IMR-90 (cell line): ENCODE data around the gene CABP4. TPM values are rescaled to one million over a fixed set of nuclear protein-coding genes. Genes with fewer than 3 reads are reported as not detected.

Experiments used
- ATAC-seq: fragments of 200-7000 bp; cut with Tn5 transposase; 2 replicates; pipeline ENCODE4 v1.9.1; 2020; ENCODE audit warnings: low read depth, mild to moderate bottlenecking, moderate library complexity
- BruUV-seq: library from RNA; stranded (reverse); fragments of 400-500 nt; replicated peaks from 2 replicates; lab custom pipeline; 2021; lab: Mats Ljungman, UMichigan
- CTCF ChIA-PET: fragments of 300-600 bp; formaldehyde crosslinking; extraction: SDS; loops from one replicate; lab custom pipeline; 2021; ENCODE audit warnings: antibody characterized with exemption; lab: Yijun Ruan, JAX
- POLR2A ChIA-PET: fragments of 300-600 bp; sonication (Branson Sonifier 250); formaldehyde crosslinking; loops from one replicate; lab custom pipeline; 2022; ENCODE audit warnings: antibody characterized with exemption; ENCODE audit not compliant: unreplicated experiment; lab: Charles Lee
- DNase-seq: peaks from one replicate; pipeline ENCODE4 v3.0.0; 2013
- H2AFZ ChIP-seq: replicated peaks from 2 replicates; pipeline ENCODE3; 2013; ENCODE audit warnings: low read length, mild to moderate bottlenecking; ENCODE audit not compliant: poor library complexity
- H2AK5ac ChIP-seq: 2 replicates; pipeline ENCODE4 v1.6.1; 2013; ENCODE audit warnings: low read depth, low read length, inconsistent platforms
- H2AK9ac ChIP-seq: replicated peaks from 2 replicates; pipeline ENCODE3; 2013; ENCODE audit warnings: mild to moderate bottlenecking, low read depth, low read length, moderate library complexity; ENCODE audit not compliant: poor library complexity
- H2BK120ac ChIP-seq: 2 replicates; pipeline ENCODE4 v1.6.1; 2013; ENCODE audit warnings: low read depth, low read length, inconsistent platforms
- H2BK15ac ChIP-seq: 3 replicates; pipeline ENCODE4 v1.6.1; 2013; ENCODE audit warnings: low read depth, low read length, inconsistent platforms
- H2BK20ac ChIP-seq: 2 replicates; pipeline ENCODE4 v1.6.1; 2013; ENCODE audit warnings: low read depth, mild to moderate bottlenecking, inconsistent platforms, low read length, moderate library complexity
- H2BK5ac ChIP-seq: 2 replicates; pipeline ENCODE4 v1.6.1; 2013; ENCODE audit warnings: mild to moderate bottlenecking, low read depth, low read length, inconsistent platforms; ENCODE audit not compliant: poor library complexity, severe bottlenecking
- H3K14ac ChIP-seq: replicated peaks from 2 replicates; pipeline ENCODE4 v1.6.1; 2013; ENCODE audit warnings: low read depth, low read length, inconsistent platforms
- H3K18ac ChIP-seq: 2 replicates; pipeline ENCODE4 v1.6.1; 2013; ENCODE audit warnings: low read depth, low read length, control low read depth
- H3K23ac ChIP-seq: 2 replicates; pipeline ENCODE4 v1.6.1; 2013; ENCODE audit warnings: low read depth, low read length, inconsistent platforms
- H3K27ac ChIP-seq: 2 replicates; pipeline ENCODE4 v1.5.1; 2013; ENCODE audit warnings: mild to moderate bottlenecking, control low read depth, low read length; ENCODE audit not compliant: insufficient read depth
- H3K27me3 ChIP-seq: 2 replicates; pipeline ENCODE4 v1.6.1; 2013; ENCODE audit warnings: low read length; ENCODE audit not compliant: control insufficient read depth, insufficient read depth
- H3K36me3 ChIP-seq: 2 replicates; pipeline ENCODE4 v1.6.1; 2013; ENCODE audit warnings: low read length, mixed read lengths; ENCODE audit not compliant: control insufficient read depth, insufficient read depth
- H3K4ac ChIP-seq: 2 replicates; pipeline ENCODE4 v1.6.1; 2013; ENCODE audit warnings: low read depth, low read length, inconsistent platforms
- H3K4me1 ChIP-seq: 2 replicates; pipeline ENCODE4 v1.6.1; 2013; ENCODE audit warnings: low read length, mixed read lengths; ENCODE audit not compliant: control insufficient read depth, insufficient read depth
- H3K4me2 ChIP-seq: 2 replicates; pipeline ENCODE4 v1.6.1; 2013; ENCODE audit warnings: low read depth, mild to moderate bottlenecking, control low read depth, low read length, moderate library complexity
- H3K4me3 ChIP-seq: 2 replicates; pipeline ENCODE4 v1.5.1; 2013; ENCODE audit warnings: low read depth, mild to moderate bottlenecking, control low read depth, low read length, moderate library complexity; ENCODE audit not compliant: insufficient read depth
- H3K56ac ChIP-seq: 2 replicates; pipeline ENCODE4 v1.6.1; 2013; ENCODE audit warnings: low read length, inconsistent platforms; ENCODE audit not compliant: insufficient read depth; ENCODE audit errors: extremely low read depth
- H3K79me1 ChIP-seq, 2 experiments: 2 replicates each; pipeline ENCODE4 v1.6.1; 2013; ENCODE audit warnings: low read length in 2 of 2, inconsistent platforms in 1 of 2, low read depth in 1 of 2
- H3K9ac ChIP-seq: 2 replicates; pipeline ENCODE4 v1.6.1; 2013; ENCODE audit warnings: low read depth, low read length, control low read depth
- H3K9me1 ChIP-seq: 2 replicates; pipeline ENCODE4 v1.6.1; 2013; ENCODE audit warnings: low read length, inconsistent platforms; ENCODE audit not compliant: insufficient read depth
- H3K9me3 ChIP-seq: 2 replicates; pipeline ENCODE4 v1.6.1; 2013; ENCODE audit warnings: low read length; ENCODE audit not compliant: control insufficient read depth, insufficient read depth
- H4K20me1 ChIP-seq: 2 replicates; pipeline ENCODE4 v1.6.1; 2013; ENCODE audit warnings: low read length, inconsistent platforms; ENCODE audit not compliant: insufficient read depth
- H4K5ac ChIP-seq: 2 replicates; pipeline ENCODE4 v1.6.1; 2013; ENCODE audit warnings: mild to moderate bottlenecking, low read depth, low read length, control low read depth
- H4K8ac ChIP-seq, 2 experiments: 2 replicates each; pipeline ENCODE4 v1.6.1; 2013; ENCODE audit warnings: low read depth in 2 of 2, low read length in 2 of 2, control low read depth in 1 of 2, inconsistent platforms in 1 of 2
- H4K91ac ChIP-seq: 2 replicates; pipeline ENCODE4 v1.6.1; 2013; ENCODE audit warnings: low read depth, low read length, inconsistent platforms; ENCODE audit not compliant: insufficient read depth
- CEBPB ChIP-seq: IDR thresholded peaks from 2 replicates; pipeline ENCODE4 v1.6.1; 2012; ENCODE audit warnings: low read depth, low read length, improper control_type of control experiment
- ELK1 ChIP-seq: fragments of 150-350 bp; IDR thresholded peaks from 2 replicates; pipeline ENCODE4 v1.6.1; 2016; ENCODE audit warnings: low read depth, mild to moderate bottlenecking, low read length, moderate library complexity, borderline replicate concordance
- FOS ChIP-seq: fragments of 150-350 bp; IDR thresholded peaks from 2 replicates; pipeline ENCODE4 v1.6.1; 2016; ENCODE audit warnings: low read depth, low read length
- RFX5 ChIP-seq: IDR thresholded peaks from 2 replicates; pipeline ENCODE4 v1.8.0; 2012; ENCODE audit warnings: low read depth, mild to moderate bottlenecking, low read length, moderate library complexity
- USF2 ChIP-seq: fragments of 150-350 bp; IDR thresholded peaks from 2 replicates; pipeline ENCODE4 v1.6.1; 2017; ENCODE audit warnings: mild to moderate bottlenecking, antibody characterized with exemption, low read length, low read depth
- WGBS, 2 experiments: methylation state at CpG; one replicate each; pipeline versions ENCODE4 v1.1.5 to v1.1.7; 2013; ENCODE audit warnings: missing lambda C conversion rate in 2 of 2; ENCODE audit not compliant: insufficient read length in 1 of 2; ENCODE audit errors: extremely low coverage in 2 of 2; 5-methylcytosine and 5-hydroxymethylcytosine counted together
- dilution Hi-C: fragments of 300-500 bp; cut with HindIII; formaldehyde crosslinking; loops from one replicate; pipeline ENCODE4 v1.14.3; 2018; ENCODE audit warnings: low sequenced_read_pairs; ENCODE audit not compliant: unreplicated experiment
- in situ Hi-C: fragments of 300-500 bp; cut with MboI; formaldehyde crosslinking; loops from 3 replicates; pipeline ENCODE4 v1.14.3; 2019; ENCODE audit warnings: low sequenced_read_pairs, inconsistent platforms, mixed read lengths
- intact Hi-C: fragments of 100-400 bp; cut with micrococcal nuclease; formaldehyde crosslinking; loops from 2 replicates; pipeline ENCODE4 v1.10.0; 2022
- polyA plus RNA-seq, 3 experiments: library from polyadenylated mRNA; depleted of rRNA; stranded (reverse); fragments of >200 nt; gene quantifications; 2 replicates each; pipeline ENCODE4 v1.2.3, GENCODE V29; 2012; ENCODE audit warnings: low replicate concordance in 1 of 3
- total RNA-seq: library from RNA; depleted of rRNA; stranded (reverse); fragments of >200 nt; gene quantifications from 2 replicates; pipeline ENCODE4 v1.2.3, GENCODE V29; 2012

CABP4 gene
- total and polyA plus RNA-seq, 2 of the 4 experiments (the other 2 are of a cell fraction): not detected

- Histone ChIP-seq H2AK5ac (no peak overlapping the region), H3K9me3 (no peaks in the 10 kb centered on the region), H4K20me1 (peaks cover 5% of the 10 kb centered on the region), H3K4ac (no peak overlapping the region), H3K56ac (no peak overlapping the region), H3K9me1 (no peaks in the 10 kb centered on the region), H3K23ac (no peak overlapping the region), H3K9ac (no peak overlapping the region), H2AK9ac (no peak overlapping the region), H4K5ac (no peak overlapping the region), H3K79me1 (peaks cover 2 to 6% of the 10 kb centered on the region in 2 experiments; a peak in 3 of 4 replicates), H3K4me3 (no peak overlapping the region), H2BK15ac (no peak overlapping the region), H3K14ac (no peak overlapping the region), H3K27ac (no peak overlapping the region), H3K4me1 (peaks cover 3% of the 10 kb centered on the region), H3K4me2 (no peak overlapping the region), H3K18ac (no peak overlapping the region), H3K27me3 (peaks cover 33% of the 10 kb centered on the region), H4K8ac (no peak overlapping the region), H2BK5ac (no peak overlapping the region), H3K36me3 (no peaks in the 10 kb centered on the region), H2AFZ (peak overlapping the region; percentile 19), H2BK120ac (no peak overlapping the region), H2BK20ac (no peak overlapping the region), H4K91ac (no peak overlapping the region)
- TF ChIP-seq CEBPB (no peak), RFX5 (no peak), USF2 (no peak), ELK1 (no peak), FOS (no peak)
- no TSS peak for BruUV-seq
- WGBS, 2 experiments: 57% methylated on average over 5 of the region's 9 CpGs; no CpG with 5 or more reads in 1 of the 2 experiments
- intact Hi-C loops (no loop called here), dilution Hi-C loops (no loop called here), in situ Hi-C loops (no loop called here)
- ATAC-seq (no peak), DNase-seq (no peak)
- ChIA-PET POLR2A (no interaction called here), CTCF (no interaction called here)
Observed at GRCh38 chr11:67405688-67406339, 49.3 kb upstream of the CABP4 start.
